Right ventricle myocardium inferior (tissue), 1 donor: ENCODE data around the gene SHANK2. TPM values are rescaled to one million over a fixed set of nuclear protein-coding genes. Genes with fewer than 3 reads are reported as not detected.

Experiments
- ATAC-seq: fragments of 200-7000 bp; cut with Tn5 transposase; one replicate; pipeline ENCODE4 v1.9.1; 2020; ENCODE audit warnings: mild to moderate bottlenecking, moderate library complexity
- DNase-seq: peaks from one replicate; pipeline ENCODE4 v3.0.0; 2021; ENCODE audit errors: missing footprints
- intact Hi-C: fragments of 100-400 bp; cut with DNase I; formaldehyde crosslinking; loops from one replicate; pipeline ENCODE4 v1.11.0; 2022
- total RNA-seq: library from RNA; stranded (reverse); fragmentation: NEBNext Ultra II Directional; extraction: Animal tissue kit (Norgen Biotek cat#: 25700); gene quantifications from one replicate; pipeline ENCODE4 v1.2.1, GENCODE V29; 2021
- donor health status: DM: no; HTN: yes; CAD: no; lungs with severe emphysema.

The SHANK2 gene
- total RNA-seq, 1 donor from 2014 or later = 0.03 TPM

DNA sequence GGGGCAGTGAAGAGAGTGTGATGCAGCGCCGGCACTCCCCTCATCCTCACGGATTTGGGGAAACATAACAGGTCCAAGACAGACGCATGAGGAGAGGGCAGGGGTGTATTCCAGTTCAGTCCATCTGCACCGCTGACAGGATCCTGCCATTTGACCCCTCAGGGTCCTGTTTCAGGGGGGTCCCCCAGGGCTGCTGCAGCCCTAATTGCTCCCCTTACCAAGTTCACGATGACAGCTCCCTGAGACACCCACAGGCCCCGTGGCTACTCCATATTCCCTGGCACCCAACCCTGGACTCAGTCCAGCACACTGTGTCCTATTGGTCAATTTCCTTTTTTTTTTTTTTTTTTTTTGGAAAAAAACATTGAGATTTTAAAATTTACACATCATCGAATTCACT, 41.5 kb downstream of the SHANK2 start:
- ATAC-seq (no peak), DNase-seq (peak; percentile 23)
- intact Hi-C loops = no loop called here

DNA sequence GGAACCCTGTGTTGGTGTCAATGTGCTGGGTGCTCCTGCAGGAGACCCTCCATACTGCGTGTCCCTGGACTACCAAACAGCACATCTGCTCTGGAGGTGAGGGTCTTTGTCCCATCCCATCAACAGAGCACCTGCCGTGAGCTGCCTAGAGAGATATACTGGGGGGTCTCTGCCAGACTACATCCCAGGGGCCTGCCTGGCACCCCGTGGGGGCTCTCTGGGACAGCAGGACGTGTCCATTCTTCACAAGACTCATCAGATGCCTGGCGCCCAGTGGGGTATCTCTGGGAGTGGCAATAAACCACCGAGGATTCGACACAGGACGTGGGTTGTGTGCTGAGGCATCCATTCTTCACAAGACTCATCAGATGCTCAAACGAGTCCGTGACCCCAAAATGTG, 42.7 kb downstream of the SHANK2 start:
- peak; percentile 62 for DNase-seq
- intact Hi-C loops = no loop called here

DNA sequence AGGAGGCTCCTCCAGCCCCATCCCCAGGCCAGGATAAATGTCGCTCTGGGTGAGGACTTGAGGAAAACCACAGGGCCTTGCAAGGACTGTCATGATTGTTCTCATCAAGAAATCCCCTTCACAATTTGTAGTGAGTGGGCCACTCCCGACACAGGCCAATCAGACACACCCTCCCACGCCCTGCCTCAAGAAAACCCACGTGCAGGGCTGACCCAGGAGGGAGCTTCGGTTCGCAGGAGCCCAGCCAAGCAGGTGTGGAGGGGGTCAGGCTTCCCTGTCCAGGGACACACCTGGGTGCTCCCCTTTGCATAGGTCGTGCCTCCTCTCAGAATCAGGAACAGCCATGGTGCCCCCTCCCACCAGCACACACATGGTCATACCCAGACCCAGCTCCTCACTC, 43.2 kb downstream of the SHANK2 start:
- DNase-seq = peak; percentile 21
- intact Hi-C loops = no loop called here

More for the DNA sequence above, 42.7 kb downstream of the SHANK2 start:
- no peak for ATAC-seq

DNA sequence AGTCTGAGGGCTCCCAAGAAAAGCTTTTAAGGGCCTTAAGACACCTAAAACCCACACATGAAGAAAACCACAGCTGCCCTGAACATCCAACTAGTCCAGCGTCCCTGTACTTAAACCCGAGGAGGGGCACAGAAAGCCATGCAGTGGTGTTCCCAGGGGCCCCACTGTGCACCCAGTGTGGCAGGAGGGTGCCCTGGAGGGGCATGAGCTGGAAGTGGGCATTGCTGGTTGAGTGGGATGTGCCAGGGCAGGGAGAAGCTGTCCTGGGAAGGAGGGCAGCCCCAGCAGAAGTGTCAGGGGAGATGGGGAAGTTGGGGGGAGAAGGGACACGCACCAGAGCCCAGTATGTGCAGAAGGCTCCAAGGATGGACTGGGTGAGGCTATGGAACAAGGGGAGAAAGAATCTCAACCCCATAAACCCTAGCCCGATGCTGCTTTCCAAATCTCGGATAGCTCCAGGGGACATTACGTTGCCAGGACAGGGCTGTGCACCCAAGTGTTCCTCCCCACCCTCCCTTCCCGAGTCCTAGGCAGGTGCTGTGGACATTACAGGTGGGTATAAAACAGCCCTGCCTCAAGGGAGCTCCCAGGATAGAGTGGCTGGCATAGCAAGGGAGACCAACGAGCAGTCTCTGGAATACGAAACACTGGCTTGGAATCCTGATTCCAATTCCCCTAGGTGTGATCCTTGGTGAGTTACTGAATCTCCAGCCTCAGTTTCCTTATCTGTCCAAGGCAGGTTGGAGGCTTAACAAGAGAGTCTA, 44.2 kb downstream of the SHANK2 start:
- intact Hi-C loops = no loop called here
- ATAC-seq = no peak
- DNase-seq = peak; percentile 11

More for the DNA sequence above, 43.2 kb downstream of the SHANK2 start:
- no peak for ATAC-seq

DNA sequence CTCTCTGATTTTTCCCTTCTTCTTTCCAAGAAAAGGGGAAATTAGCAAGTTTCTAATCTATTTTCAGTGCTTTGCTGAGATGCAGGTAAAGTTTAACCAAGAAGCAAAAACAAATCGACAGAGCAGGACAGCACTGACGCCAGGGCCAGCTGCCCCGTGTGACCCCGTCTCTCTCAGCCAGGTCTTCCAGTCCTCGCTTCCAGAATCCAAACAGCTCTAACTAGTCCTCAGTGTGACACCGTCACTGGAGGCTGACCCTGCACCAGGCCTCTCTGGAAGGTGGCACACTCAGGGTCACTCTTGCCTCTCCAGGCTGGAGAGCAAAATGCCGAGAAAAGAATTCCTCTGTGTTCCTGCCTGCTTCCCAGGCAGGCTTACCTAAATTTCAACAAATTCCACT, 44.8 kb downstream of the SHANK2 start:
- intact Hi-C loops = no loop called here
- DNase-seq = peak; percentile 17
- ATAC-seq = no peak

GRCh38 chr11:71206186-71206585, 46.2 kb downstream of the SHANK2 start:
- intact Hi-C loops = no loop called here
- peak; percentile 55 for DNase-seq
- ATAC-seq = no peak

- intact Hi-C loops = no loop called here
- ATAC-seq = no peak
- DNase-seq = peak; percentile 54
Observed at GRCh38 chr11:71204748-71205664, 47.4 kb downstream of the SHANK2 start.

GRCh38 chr11:71204294-71204693, 48.1 kb downstream of the SHANK2 start:
- DNase-seq (peak; percentile 16), ATAC-seq (no peak)
- intact Hi-C loops = no loop called here

- intact Hi-C loops = no loop called here
- DNase-seq = peak; percentile 20
- ATAC-seq = no peak
Observed at GRCh38 chr11:71203681-71204080, 48.7 kb downstream of the SHANK2 start.

DNA sequence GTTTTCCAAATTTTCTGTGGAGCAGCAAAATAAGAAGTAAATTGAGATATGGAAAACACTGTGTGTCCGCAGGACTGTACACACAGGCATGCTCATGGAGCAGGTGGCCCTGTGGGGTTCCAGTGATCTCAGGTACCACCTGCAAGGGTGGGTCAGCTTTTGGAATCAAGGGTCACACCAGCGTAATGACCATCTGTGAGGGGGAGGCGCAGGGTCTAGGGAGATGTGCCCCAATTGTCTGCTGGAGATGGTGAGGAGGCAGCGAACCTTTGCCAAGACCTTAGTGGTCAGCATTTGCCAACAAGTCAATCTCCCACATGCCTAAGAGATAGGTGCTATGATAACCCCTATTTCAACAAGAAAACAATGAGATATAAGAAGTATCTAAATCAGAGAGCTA, 49.4 kb downstream of the SHANK2 start:
- intact Hi-C loops = no loop called here
- ATAC-seq = no peak

DNA sequence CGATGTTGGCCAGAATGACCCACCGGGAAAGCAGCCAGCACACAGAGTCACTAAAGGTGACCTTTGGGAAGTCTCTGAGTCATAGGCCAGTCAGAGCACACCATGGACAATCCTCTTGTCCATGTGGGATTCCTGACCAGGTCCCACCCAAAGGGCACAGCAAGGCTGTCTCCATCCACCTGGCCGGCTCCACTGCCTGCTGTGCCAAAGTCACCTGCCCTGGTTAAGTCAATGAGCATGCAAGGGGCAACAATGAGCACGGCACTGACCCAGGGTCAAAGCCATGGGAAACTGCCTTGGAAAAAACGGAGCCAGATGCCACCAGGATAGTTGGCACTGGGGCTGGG, 49.8 kb downstream of the SHANK2 start:
- no peak for ATAC-seq
- DNase-seq = no peak
- intact Hi-C loops = no loop called here

More for the DNA sequence above, 49.4 kb downstream of the SHANK2 start:
- DNase-seq = peak; percentile 7

Other genes with a start within 250 kb of the SHANK2 start
- gene DHCR7, start 195.8 kb upstream of the SHANK2 start, total RNA-seq = 46.3 TPM
- 22.1 TPM for gene NADSYN1, start 200.6 kb upstream of the SHANK2 start, total RNA-seq